Measurements from ENCODE around the gene APOBEC3A.
"Not testable (repeated sequence)": the region's sequence is repeated elsewhere in the genome, so short reads cannot be mapped to it uniquely, and the experiment has no call there.

APOBEC3A gene

DNA sequence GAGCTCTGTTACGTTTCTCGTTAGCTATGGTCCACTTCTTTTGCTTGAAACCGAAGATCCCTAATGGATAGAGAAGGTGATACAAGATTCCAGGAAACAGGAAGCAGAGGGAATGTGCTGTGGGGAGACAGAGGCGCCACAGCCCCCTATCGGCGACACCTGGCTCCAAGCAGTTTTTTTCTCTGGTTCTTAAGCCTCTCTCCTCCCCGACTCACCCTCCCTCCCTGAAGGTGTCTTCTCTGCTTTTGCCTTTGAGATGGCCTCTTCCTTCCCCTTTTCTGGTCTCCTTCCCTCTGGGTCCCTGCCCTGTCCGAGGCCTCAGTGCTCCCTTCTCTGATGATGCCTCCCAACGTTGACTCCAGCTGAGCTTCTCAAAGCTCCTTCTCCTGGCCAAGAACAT is 14.2 kb upstream of the APOBEC3A start:
- no peak for DNase-seq (ENCODE audit: low read depth)

GRCh38 chr22:38943882-38944281 is 13.5 kb upstream of the APOBEC3A start:
- DNase-seq (ENCODE audit: low read depth) = no peak

DNA sequence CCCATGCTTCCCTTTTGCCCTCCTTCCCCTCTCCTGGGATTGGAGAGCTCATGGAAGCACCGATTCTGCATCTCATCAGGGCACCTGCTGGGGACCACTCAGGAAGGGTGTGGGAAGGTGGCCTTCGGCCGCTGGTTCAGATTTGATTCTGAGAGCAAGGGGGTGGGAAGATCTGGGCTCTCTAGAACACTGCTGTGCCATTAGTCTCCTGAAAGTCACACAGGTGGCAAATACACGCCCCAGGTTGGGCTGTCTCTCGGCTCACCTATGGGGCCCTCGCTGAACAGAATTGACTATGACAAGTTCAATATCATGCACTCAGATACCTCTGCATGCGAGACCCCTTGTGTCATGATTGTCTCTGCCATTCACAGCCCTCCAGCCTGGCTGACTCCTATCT is 12.8 kb upstream of the APOBEC3A start:
- no peak for DNase-seq (ENCODE audit: low read depth)

GRCh38 chr22:38945706-38946338 is 11.6 kb upstream of the APOBEC3A start:
- DNase-seq (ENCODE audit: low read depth) = not testable (repeated sequence)

GRCh38 chr22:38946771-38947170 is 10.6 kb upstream of the APOBEC3A start:
- DNase-seq (ENCODE audit: low read depth) = no peak

DNA sequence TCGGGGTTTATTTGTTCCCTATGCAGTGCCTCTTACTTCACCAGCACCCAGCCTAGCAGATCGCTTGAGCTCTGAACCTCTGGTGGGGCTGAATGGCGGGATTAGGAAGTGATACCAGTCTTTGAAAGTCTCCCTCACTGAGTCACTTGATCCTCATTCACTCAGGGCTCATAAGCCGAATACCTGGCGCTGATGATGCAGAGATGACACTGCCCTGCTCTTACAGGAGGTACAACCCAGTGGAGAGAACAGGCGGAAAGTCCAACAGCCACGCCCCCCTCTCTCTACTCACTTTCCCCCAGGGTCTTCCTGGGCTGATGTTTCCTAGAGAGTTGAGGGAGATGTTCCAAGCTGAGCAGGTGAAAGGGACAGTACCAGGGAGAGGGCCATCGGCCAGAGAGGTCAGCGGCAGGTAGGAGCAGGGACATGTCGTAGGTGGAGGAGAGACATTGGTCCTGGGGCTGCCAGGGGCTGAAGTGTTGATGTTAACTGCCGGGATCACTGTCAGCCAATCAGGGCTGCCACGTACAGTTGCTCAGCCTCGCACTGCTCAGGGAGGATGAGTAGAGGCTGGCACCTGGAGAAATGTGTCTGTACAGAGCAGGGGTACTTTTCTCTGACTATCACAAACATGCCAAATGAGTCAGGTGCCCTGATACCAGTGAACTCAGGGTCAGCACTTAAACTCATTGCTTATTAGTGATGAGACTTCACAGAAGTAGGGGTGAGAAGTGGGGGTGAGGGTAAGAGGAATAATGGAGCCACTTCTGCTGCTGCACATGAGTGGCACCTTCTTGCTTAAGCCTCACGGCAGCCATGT is 9.9 kb upstream of the APOBEC3A start:
- no peak for DNase-seq (ENCODE audit: low read depth)

GRCh38 chr22:38948181-38948940 is 9.0 kb upstream of the APOBEC3A start:
- DNase-seq (ENCODE audit: low read depth) = no peak

GRCh38 chr22:38949889-38950405 is 7.5 kb upstream of the APOBEC3A start:
- DNase-seq (ENCODE audit: low read depth) = no peak

- no peak for DNase-seq (ENCODE audit: low read depth)
Measured at GRCh38 chr22:38950527-38951295, 6.7 kb upstream of the APOBEC3A start.

- DNase-seq (ENCODE audit: low read depth) = no peak
Measured at GRCh38 chr22:38951734-38952133, 5.7 kb upstream of the APOBEC3A start.

DNA sequence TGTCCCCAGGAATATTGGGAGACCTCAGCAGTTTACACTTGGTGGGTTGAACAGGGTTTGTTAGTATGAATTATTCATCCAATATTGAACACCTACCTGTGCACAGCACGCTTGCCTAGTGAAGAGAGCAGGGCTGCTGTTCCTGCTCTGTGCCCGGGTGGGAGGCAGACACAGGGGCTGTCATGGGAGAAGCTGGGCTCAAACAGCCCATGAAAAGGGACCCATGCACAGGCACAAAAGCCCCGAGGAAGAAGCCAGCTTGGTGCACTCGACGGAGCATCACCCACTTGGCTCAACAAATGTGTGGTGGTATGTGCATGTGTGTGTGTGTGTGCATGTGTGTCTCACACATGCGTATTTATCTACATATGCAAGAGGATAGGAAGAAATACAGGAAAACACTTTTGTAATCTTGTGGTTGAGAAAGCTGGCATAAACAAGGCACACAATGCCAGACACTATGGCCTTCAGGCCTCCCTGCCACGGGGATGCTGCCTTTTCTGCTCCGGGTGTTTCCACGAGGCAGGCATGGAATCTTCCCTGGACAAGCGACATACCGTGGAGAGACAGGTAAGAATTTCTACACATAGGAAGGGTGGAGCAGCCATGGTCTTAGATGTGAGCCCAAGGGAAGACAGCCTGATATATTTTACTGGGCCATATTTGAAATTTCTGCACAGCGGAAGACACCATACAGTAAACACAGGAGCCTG is 5.0 kb upstream of the APOBEC3A start:
- DNase-seq (ENCODE audit: low read depth) = no peak

DNA sequence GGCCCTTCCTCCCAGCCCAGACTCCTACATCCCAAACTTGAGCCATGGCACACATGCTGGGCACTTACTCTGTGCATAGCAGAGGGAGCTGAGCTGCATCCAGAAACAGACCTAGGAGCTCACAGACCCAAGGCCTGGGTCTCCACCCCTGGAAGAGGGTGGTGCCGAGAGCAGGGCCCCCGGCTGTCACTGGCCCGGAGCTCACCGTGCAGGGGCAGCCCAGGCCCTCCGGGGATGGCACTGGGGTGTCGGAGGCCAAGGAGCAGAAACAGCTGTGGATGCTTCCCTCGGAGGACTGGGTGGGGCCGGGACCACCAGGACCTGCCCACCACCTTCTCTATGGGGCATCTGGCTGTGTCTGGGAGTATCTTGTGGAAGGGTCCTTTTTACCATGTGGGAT is 4.3 kb upstream of the APOBEC3A start:
- DNase-seq (ENCODE audit: low read depth) = no peak

GRCh38 chr22:38953577-38954413 is 3.6 kb upstream of the APOBEC3A start:
- DNase-seq (ENCODE audit: low read depth) = no peak

- DNase-seq (ENCODE audit: low read depth) = no peak
Measured at GRCh38 chr22:38954414-38955043, 2.9 kb upstream of the APOBEC3A start.

GRCh38 chr22:38955250-38955905 is 2.0 kb upstream of the APOBEC3A start:
- DNase-seq (ENCODE audit: low read depth) = no peak

- DNase-seq (ENCODE audit: low read depth) = no peak
Measured at GRCh38 chr22:38955926-38956325, 1.5 kb upstream of the APOBEC3A start.

DNA sequence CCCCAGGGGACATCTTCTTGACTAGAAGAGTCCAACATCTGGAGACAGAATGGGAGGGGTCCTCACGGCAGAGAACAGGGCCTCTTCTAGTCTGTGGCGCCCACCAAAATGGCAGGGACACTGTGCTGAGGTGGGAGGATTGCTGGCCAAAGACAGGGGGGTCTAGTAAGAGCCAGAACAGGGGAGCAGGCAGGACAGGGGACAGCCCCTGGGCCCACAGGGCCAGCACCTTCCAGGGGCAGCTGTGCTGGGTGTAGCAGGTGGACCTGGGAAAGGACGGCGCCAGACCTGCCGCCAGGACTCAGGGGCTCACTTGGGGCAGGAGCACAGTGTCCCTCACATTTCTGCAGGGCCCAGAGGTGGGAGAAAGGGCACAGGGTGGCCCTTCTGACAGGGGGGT is 858 bp upstream of the APOBEC3A start:
- no peak for DNase-seq (ENCODE audit: low read depth)

GRCh38 chr22:38957808-38958650 is 620 bp downstream of the APOBEC3A start:
- no peak for DNase-seq (ENCODE audit: low read depth)

GRCh38 chr22:38958651-38958943 is 1.2 kb downstream of the APOBEC3A start:
- not testable (repeated sequence) for DNase-seq (ENCODE audit: low read depth)

Measured in stimulated activated CD8-positive, alpha-beta memory T cell treated with anti-CD3 and anti-CD28 coated beads, Interleukin-12 subunit alpha, Interleukin-12 subunit beta, amount 100 ng/mL, for 1 hour (primary cell).